DOHH2 (cell line): ENCODE results near the gene NCKAP1.

Experiments
- EZH2phosphoT487 ChIP-seq: fragments of 200-600 bp; sonication (generic); IDR thresholded peaks from 2 replicates; pipeline ENCODE4 v1.6.1; 2017; ENCODE audit warnings: borderline replicate concordance, mild to moderate bottlenecking, antibody characterized with exemption, low read length, moderate library complexity, mixed read lengths
- TF ChIP-seq, protein P1 (sequence below): fragments of 200-600 bp; sonication (generic); IDR thresholded peaks from one replicate; pipeline ENCODE4 v1.5.1; 2014; ENCODE audit warnings: antibody characterized with exemption, mild to moderate bottlenecking, low read depth, low read length; ENCODE audit not compliant: poor library complexity, severe bottlenecking

DNA sequence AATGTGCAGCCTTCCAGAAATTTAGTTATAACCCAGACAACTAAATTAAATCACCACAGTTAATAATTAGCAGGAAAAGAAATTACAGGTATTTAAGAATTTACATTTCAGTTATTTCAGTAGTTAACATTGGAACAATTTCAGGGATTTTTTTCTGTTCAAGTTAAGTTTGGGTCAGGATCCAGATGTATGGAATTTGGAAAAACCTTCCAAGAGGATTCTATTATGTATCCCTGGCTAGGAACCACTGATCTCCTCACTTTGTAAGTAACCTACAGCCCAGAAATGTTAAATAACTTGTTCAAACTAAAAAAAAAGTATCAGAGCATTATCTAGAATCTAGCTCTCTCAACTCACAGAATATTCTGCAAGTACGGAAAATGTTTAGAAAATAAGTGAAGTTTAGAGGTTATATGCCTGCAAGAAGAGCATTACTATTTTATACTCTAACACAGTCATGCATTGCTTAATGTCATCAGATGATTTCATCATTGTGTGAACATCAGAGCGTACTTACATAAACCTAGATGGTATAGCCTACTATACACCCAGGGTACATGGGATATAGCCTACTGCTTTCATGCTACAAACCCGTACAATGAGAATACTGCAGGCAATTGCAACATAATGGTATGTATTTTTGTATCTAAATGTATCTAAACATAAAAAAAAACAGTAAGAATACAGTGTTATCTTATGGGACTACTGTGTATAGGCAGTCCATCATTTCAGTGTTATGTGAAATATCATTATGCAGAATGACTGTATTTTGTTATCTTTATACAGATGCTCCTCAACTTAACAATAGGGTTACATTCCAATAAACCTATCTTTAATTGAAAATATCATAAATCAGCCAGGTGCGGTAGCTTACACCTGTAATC is 6.1 kb downstream of the NCKAP1 start:
- TF ChIP-seq, protein P1, sequence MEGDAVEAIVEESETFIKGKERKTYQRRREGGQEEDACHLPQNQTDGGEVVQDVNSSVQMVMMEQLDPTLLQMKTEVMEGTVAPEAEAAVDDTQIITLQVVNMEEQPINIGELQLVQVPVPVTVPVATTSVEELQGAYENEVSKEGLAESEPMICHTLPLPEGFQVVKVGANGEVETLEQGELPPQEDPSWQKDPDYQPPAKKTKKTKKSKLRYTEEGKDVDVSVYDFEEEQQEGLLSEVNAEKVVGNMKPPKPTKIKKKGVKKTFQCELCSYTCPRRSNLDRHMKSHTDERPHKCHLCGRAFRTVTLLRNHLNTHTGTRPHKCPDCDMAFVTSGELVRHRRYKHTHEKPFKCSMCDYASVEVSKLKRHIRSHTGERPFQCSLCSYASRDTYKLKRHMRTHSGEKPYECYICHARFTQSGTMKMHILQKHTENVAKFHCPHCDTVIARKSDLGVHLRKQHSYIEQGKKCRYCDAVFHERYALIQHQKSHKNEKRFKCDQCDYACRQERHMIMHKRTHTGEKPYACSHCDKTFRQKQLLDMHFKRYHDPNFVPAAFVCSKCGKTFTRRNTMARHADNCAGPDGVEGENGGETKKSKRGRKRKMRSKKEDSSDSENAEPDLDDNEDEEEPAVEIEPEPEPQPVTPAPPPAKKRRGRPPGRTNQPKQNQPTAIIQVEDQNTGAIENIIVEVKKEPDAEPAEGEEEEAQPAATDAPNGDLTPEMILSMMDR = no peak
- no peak for TF ChIP-seq EZH2phosphoT487
